Panc1 (cell line): ENCODE data around the gene PRKG1. TPM values are rescaled to one million over a fixed set of nuclear protein-coding genes. Genes with fewer than 3 reads are reported as not detected.

Source experiments
- ATAC-seq: fragments of 200-7000 bp; cut with Tn5 transposase; 2 replicates; pipeline ENCODE4 v1.9.1; 2020; ENCODE audit warnings: mild to moderate bottlenecking, moderate library complexity
- BruUV-seq: library from RNA; stranded (reverse); fragments of 400-500 nt; replicated peaks from 2 replicates; lab custom pipeline; 2021; lab: Mats Ljungman, UMichigan
- CTCF ChIA-PET: fragments of 300-600 bp; sonication (Branson Sonifier 250); formaldehyde crosslinking; loops from one replicate; lab custom pipeline; 2022; ENCODE audit warnings: antibody characterized with exemption; lab: Charles Lee
- POLR2A ChIA-PET: fragments of 300-600 bp; sonication (Branson Sonifier 250); formaldehyde crosslinking; loops from one replicate; lab custom pipeline; 2022; ENCODE audit warnings: antibody characterized with exemption; lab: Charles Lee
- DNase-seq: peaks from one replicate; pipeline ENCODE4 v3.0.0-alpha.2; 2010; ENCODE audit warnings: low read depth, low spot score
- H3K27ac ChIP-seq: 2 replicates; pipeline ENCODE4 v1.5.1; 2011; ENCODE audit warnings: mild to moderate bottlenecking, low read length, inconsistent platforms
- H3K27me3 ChIP-seq: fragments of 200-500 bp; sonication (Bioruptor generic); 2 replicates; pipeline ENCODE4 v1.6.0; 2014; ENCODE audit warnings: low read length, inconsistent platforms; ENCODE audit not compliant: control insufficient read depth, insufficient read depth
- H3K36me3 ChIP-seq: fragments of 200-500 bp; sonication (Bioruptor generic); 2 replicates; pipeline ENCODE4 v1.5.1; 2014; ENCODE audit warnings: inconsistent platforms, mild to moderate bottlenecking, low read length, moderate library complexity; ENCODE audit not compliant: control insufficient read depth, insufficient read depth
- H3K4me1 ChIP-seq: 2 replicates; pipeline ENCODE4 v1.5.1; 2011; ENCODE audit warnings: inconsistent platforms, mild to moderate bottlenecking, low read length, moderate library complexity; ENCODE audit not compliant: control insufficient read depth, insufficient read depth
- H3K4me3 ChIP-seq, 2 experiments: 2 replicates each; pipeline ENCODE4 v1.5.1; 2011 to 2012; ENCODE audit warnings: low read depth in 2 of 2, low read length in 2 of 2, mild to moderate bottlenecking in 2 of 2, inconsistent platforms in 1 of 2, moderate library complexity in 1 of 2
- H3K9me3 ChIP-seq: fragments of 200-500 bp; sonication (Bioruptor generic); 2 replicates; pipeline ENCODE4 v1.5.1; 2014; ENCODE audit warnings: low read depth, mild to moderate bottlenecking, inconsistent platforms, low read length, moderate library complexity; ENCODE audit not compliant: control insufficient read depth, insufficient read depth
- CTCF ChIP-seq: fragments of 450-650 bp; IDR thresholded peaks from 2 replicates; pipeline ENCODE4 v1.5.1; 2017; ENCODE audit warnings: mild to moderate bottlenecking
- POLR2AphosphoS5 ChIP-seq: IDR thresholded peaks from 2 replicates; pipeline ENCODE4 v1.6.1; 2012; ENCODE audit warnings: mild to moderate bottlenecking, low read depth, low read length, moderate library complexity
- REST ChIP-seq, 2 experiments: IDR thresholded peaks; 2 replicates each; pipeline ENCODE4 v1.6.1; 2011 to 2012; ENCODE audit warnings: low read depth in 2 of 2, control low read depth in 1 of 2, low read length in 1 of 2, mild to moderate bottlenecking in 1 of 2, moderate library complexity in 1 of 2; ENCODE audit not compliant: insufficient read depth in 1 of 2
- SIN3A ChIP-seq: IDR thresholded peaks from 2 replicates; pipeline ENCODE4 v1.6.1; 2012; ENCODE audit warnings: low read depth, mild to moderate bottlenecking, low read length, moderate library complexity, borderline replicate concordance; ENCODE audit not compliant: insufficient read depth
- TCF7L2 ChIP-seq: IDR thresholded peaks from 2 replicates; pipeline ENCODE4 v1.6.1; 2011; ENCODE audit warnings: mild to moderate bottlenecking, low read depth, low read length, inconsistent platforms
- in situ Hi-C: cut with HindIII; loops from 2 replicates; pipeline ENCODE4 v1.10.0; 2016; ENCODE audit warnings: low sequenced_read_pairs, low pct_unique_long_range_greater_than_20kb
- intact Hi-C: fragments of 100-400 bp; cut with micrococcal nuclease; formaldehyde crosslinking; loops from one replicate; pipeline ENCODE4 v1.10.0; 2022; ENCODE audit not compliant: unreplicated experiment
- total RNA-seq: library from RNA; stranded (reverse); gene quantifications from one replicate; pipeline ENCODE4 v1.2.1, GENCODE V29; 2021; ENCODE audit not compliant: unreplicated experiment

The PRKG1 gene
- total RNA-seq, 1 experiment from 2014 or later = 0.92 TPM

- intact Hi-C loops (no loop called here), in situ Hi-C loops (no loop called here)
These were observed 325.6 kb downstream of the PRKG1 start for GRCh38 chr10:51399840-51400239.

GRCh38 chr10:51400392-51401096 is 326.3 kb downstream of the PRKG1 start:
- ATAC-seq = no peak

More at GRCh38 chr10:51399840-51400239, 325.6 kb downstream of the PRKG1 start:
- CTCF ChIA-PET = no interaction called here
- no TSS peak for BruUV-seq
- Histone ChIP-seq H3K27ac (no peak overlapping the region), H3K27me3 (no peaks in the 10 kb centered on the region), H3K4me1 (no peaks in the 10 kb centered on the region), H3K36me3 (no peaks in the 10 kb centered on the region), H3K9me3 (no peaks in the 10 kb centered on the region), H3K4me3 (no peak overlapping the region)
- TF ChIP-seq POLR2AphosphoS5 (no peak), REST (IDR thresholded peaks at IDR 0.05; ENCODE audit: insufficient read depth in 1 of 2, low read depth in 2 of 2, low read length in 1 of 2) (no peak), CTCF (no peak), TCF7L2 (no peak), SIN3A (no peak)
- POLR2A ChIA-PET = no interaction called here
- DNase-seq = no peak
- ATAC-seq = no peak

More at GRCh38 chr10:51400392-51401096, 326.3 kb downstream of the PRKG1 start:
- no peaks in the 10 kb centered on the region for H3K36me3 ChIP-seq
- no TSS peak for BruUV-seq
- no peaks in the 10 kb centered on the region for H3K9me3 ChIP-seq
- no peaks in the 10 kb centered on the region for H3K27me3 ChIP-seq
- TF ChIP-seq TCF7L2 = no peak
- no peak for TF ChIP-seq REST (IDR thresholded peaks at IDR 0.05; ENCODE audit: insufficient read depth in 1 of 2, low read depth in 2 of 2, low read length in 1 of 2)
- TF ChIP-seq POLR2AphosphoS5 = no peak
- ChIA-PET POLR2A (no interaction called here), CTCF (no interaction called here)
- H3K4me1 ChIP-seq = no peaks in the 10 kb centered on the region
- no peak overlapping the region for H3K4me3 ChIP-seq
- H3K27ac ChIP-seq = no peak overlapping the region
- intact Hi-C loops = no loop called here
- in situ Hi-C loops = no loop called here
- DNase-seq = no peak
